Loucy (cell line): Measurements from ENCODE around the gene GIMAP7.

Experiments
- EZH2phosphoT487 ChIP-seq: fragments of 200-600 bp; IDR thresholded peaks from 2 replicates; pipeline ENCODE4 v1.6.1; 2018; ENCODE audit warnings: antibody characterized with exemption, mild to moderate bottlenecking, moderate library complexity, borderline replicate concordance
- TF ChIP-seq, protein P1 (sequence below): fragments of 200-600 bp; sonication (generic); conservative IDR thresholded peaks from 2 replicates; pipeline ENCODE4 v1.5.1; 2014; ENCODE audit warnings: mild to moderate bottlenecking, antibody characterized with exemption, low read length

GRCh38 chr7:150487625-150488024 is 27.0 kb upstream of the GIMAP7 start:
- TF ChIP-seq, protein P1, sequence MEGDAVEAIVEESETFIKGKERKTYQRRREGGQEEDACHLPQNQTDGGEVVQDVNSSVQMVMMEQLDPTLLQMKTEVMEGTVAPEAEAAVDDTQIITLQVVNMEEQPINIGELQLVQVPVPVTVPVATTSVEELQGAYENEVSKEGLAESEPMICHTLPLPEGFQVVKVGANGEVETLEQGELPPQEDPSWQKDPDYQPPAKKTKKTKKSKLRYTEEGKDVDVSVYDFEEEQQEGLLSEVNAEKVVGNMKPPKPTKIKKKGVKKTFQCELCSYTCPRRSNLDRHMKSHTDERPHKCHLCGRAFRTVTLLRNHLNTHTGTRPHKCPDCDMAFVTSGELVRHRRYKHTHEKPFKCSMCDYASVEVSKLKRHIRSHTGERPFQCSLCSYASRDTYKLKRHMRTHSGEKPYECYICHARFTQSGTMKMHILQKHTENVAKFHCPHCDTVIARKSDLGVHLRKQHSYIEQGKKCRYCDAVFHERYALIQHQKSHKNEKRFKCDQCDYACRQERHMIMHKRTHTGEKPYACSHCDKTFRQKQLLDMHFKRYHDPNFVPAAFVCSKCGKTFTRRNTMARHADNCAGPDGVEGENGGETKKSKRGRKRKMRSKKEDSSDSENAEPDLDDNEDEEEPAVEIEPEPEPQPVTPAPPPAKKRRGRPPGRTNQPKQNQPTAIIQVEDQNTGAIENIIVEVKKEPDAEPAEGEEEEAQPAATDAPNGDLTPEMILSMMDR = no peak
- no peak for TF ChIP-seq EZH2phosphoT487
